Fibroblast of skin of left quadriceps (primary cell): ENCODE results near the gene PFKFB1.
"Not testable (repeated sequence)": the region's sequence is repeated elsewhere in the genome, so short reads cannot be mapped to it uniquely, and the experiment has no call there.

Experiments used
- DNase-seq, 2 experiments: peaks; one replicate each; pipeline ENCODE4 v3.0.0-alpha.2; 2013; ENCODE audit warnings: low read depth in 2 of 2

Gene PFKFB1

GRCh38 chrX:54992911-54993622 is 921 bp downstream of the PFKFB1 start:
- no peak for DNase-seq

- no peak for DNase-seq
These were observed 2.3 kb downstream of the PFKFB1 start for GRCh38 chrX:54991706-54992105.

- not testable (repeated sequence) for DNase-seq
These were observed 10.7 kb downstream of the PFKFB1 start for GRCh38 chrX:54983306-54983705.

GRCh38 chrX:54980334-54980733 is 13.7 kb downstream of the PFKFB1 start:
- no peak for DNase-seq

GRCh38 chrX:54979432-54979831 is 14.6 kb downstream of the PFKFB1 start:
- DNase-seq = no peak

GRCh38 chrX:54978448-54978847 is 15.5 kb downstream of the PFKFB1 start:
- DNase-seq = no peak

GRCh38 chrX:54977387-54977786 is 16.6 kb downstream of the PFKFB1 start:
- DNase-seq = no peak

GRCh38 chrX:54964766-54965497 is 29.1 kb downstream of the PFKFB1 start:
- no peak for DNase-seq

- no peak for DNase-seq
These were observed 32.2 kb downstream of the PFKFB1 start for GRCh38 chrX:54961750-54962149.

- no peak for DNase-seq
These were observed 43.1 kb downstream of the PFKFB1 start for GRCh38 chrX:54950730-54951375.

- DNase-seq = no peak
These were observed 48.8 kb downstream of the PFKFB1 start for GRCh38 chrX:54945224-54945623.

GRCh38 chrX:54944816-54945215 is 49.2 kb downstream of the PFKFB1 start:
- DNase-seq = no peak

GRCh38 chrX:54937416-54937815 is 56.6 kb downstream of the PFKFB1 start:
- DNase-seq = no peak

- no peak for DNase-seq
These were observed 58.7 kb downstream of the PFKFB1 start for GRCh38 chrX:54935306-54935705.

GRCh38 chrX:54934890-54935289 is 59.1 kb downstream of the PFKFB1 start:
- DNase-seq = no peak

GRCh38 chrX:54934058-54934457 is 59.9 kb downstream of the PFKFB1 start:
- no peak for DNase-seq

- no peak for DNase-seq
These were observed 60.7 kb downstream of the PFKFB1 start for GRCh38 chrX:54933150-54933826.

GRCh38 chrX:54931107-54931506 is 62.9 kb downstream of the PFKFB1 start:
- DNase-seq = no peak

- no peak for DNase-seq
These were observed 63.5 kb downstream of the PFKFB1 start for GRCh38 chrX:54930291-54931049.

GRCh38 chrX:54928876-54929275 is 65.1 kb downstream of the PFKFB1 start:
- DNase-seq = no peak

- DNase-seq = no peak
These were observed 67.0 kb downstream of the PFKFB1 start for GRCh38 chrX:54926978-54927377.

GRCh38 chrX:54923376-54923775 is 70.6 kb downstream of the PFKFB1 start:
- DNase-seq = no peak
